ENCODE results near the gene AQP7.
"Not testable (repeated sequence)": the region's sequence is repeated elsewhere in the genome, so short reads cannot be mapped to it uniquely, and the experiment has no call there.

DNA sequence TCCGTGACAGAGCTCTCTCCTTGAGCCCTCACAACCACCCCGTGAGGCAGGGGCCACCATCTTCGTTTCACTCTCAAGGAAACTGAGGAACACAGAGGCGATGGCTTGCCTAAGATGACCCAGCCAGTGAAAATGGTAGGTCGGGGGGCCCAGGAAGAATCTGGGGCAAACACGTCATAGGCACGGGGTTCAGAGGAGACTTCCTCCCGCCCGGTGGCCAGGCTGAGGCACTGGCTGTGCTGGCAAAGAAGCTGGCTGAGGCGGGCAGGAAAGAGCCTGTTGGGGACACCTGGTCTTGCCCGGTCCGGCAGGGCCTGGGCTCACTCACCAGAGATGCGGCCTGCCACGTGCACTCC is 15.7 kb downstream of the AQP7 start:
- TF ChIP-seq, protein P1, sequence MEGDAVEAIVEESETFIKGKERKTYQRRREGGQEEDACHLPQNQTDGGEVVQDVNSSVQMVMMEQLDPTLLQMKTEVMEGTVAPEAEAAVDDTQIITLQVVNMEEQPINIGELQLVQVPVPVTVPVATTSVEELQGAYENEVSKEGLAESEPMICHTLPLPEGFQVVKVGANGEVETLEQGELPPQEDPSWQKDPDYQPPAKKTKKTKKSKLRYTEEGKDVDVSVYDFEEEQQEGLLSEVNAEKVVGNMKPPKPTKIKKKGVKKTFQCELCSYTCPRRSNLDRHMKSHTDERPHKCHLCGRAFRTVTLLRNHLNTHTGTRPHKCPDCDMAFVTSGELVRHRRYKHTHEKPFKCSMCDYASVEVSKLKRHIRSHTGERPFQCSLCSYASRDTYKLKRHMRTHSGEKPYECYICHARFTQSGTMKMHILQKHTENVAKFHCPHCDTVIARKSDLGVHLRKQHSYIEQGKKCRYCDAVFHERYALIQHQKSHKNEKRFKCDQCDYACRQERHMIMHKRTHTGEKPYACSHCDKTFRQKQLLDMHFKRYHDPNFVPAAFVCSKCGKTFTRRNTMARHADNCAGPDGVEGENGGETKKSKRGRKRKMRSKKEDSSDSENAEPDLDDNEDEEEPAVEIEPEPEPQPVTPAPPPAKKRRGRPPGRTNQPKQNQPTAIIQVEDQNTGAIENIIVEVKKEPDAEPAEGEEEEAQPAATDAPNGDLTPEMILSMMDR (IDR thresholded peaks at IDR 0.05), result not testable (repeated sequence)
- TF ChIP-seq POLR2A, EP300 (IDR thresholded peaks at IDR 0.05): not testable (repeated sequence)
